ENCODE measurements around the gene ARHGEF2. TPM values are rescaled to one million over a fixed set of nuclear protein-coding genes. Genes with fewer than 3 reads are reported as not detected.

Gene ARHGEF2
- total RNA-seq, 1 experiment from 2014 or later: 69.5 TPM

- TF ChIP-seq ZNF263 (CRISPR knock-in tag; IDR thresholded peaks at IDR 0.05; ENCODE audit: low read depth) (no peak), RORB (CRISPR knock-in tag; IDR thresholded peaks at IDR 0.05) (no peak), ATF2 (CRISPR knock-in tag; IDR thresholded peaks at IDR 0.05; ENCODE audit: borderline replicate concordance, low read depth) (no peak), USF1 (CRISPR knock-in tag; IDR thresholded peaks at IDR 0.05) (no peak), ZNF232 (CRISPR knock-in tag; IDR thresholded peaks at IDR 0.05) (no peak), ATF1 (CRISPR knock-in tag; IDR thresholded peaks at IDR 0.05) (no peak), AFF4 (CRISPR knock-in tag; IDR thresholded peaks at IDR 0.05; ENCODE audit: borderline replicate concordance) (no peak)
Observed at GRCh38 chr1:155962599-155963211, 15.6 kb downstream of the ARHGEF2 start (continued).

- CTCF ChIA-PET: interaction anchor here (0.6 to 2.1 kb wide), 5 partner anchors 15 to 28 kb away, joined by 3 to 10 read pairs (median 4); partner anchors contain the start of gene ARHGEF2
- Mint-ChIP-seq H3K4me1 (peaks cover 6% of the 10 kb centered on the region), H3K9me3 (no peaks in the 10 kb centered on the region), H3K27ac (peak overlapping the region; percentile 82), H3K4me3 (no peak overlapping the region), H3K36me3 (peaks cover 73% of the 10 kb centered on the region), H3K27me3 (ENCODE audit: low read depth) (no peaks in the 10 kb centered on the region)
- ATAC-seq (peak; percentile 63), DNase-seq (ENCODE audit: low spot score) (no peak)
- POLR2A ChIA-PET: interaction anchor here (0.9 kb wide), 1 partner anchor 110 kb away, joined by 3 read pairs; no protein-coding TSS in a partner anchor
- TF ChIP-seq STAT6 (CRISPR knock-in tag; conservative IDR thresholded peaks at IDR 0.05; ENCODE audit: low read depth) (no peak), RORB (CRISPR knock-in tag; IDR thresholded peaks at IDR 0.05) (no peak), ARID4B (CRISPR knock-in tag; IDR thresholded peaks at IDR 0.05; ENCODE audit: borderline replicate concordance) (no peak), ZNF532 (CRISPR knock-in tag; IDR thresholded peaks at IDR 0.05; ENCODE audit: borderline replicate concordance) (no peak), CDX4 (CRISPR knock-in tag; IDR thresholded peaks at IDR 0.05; ENCODE audit: borderline replicate concordance) (no peak), ZBTB21 (CRISPR knock-in tag; IDR thresholded peaks at IDR 0.05; ENCODE audit: borderline replicate concordance) (no peak), SMAD4 (CRISPR knock-in tag; IDR thresholded peaks at IDR 0.05) (no peak), SOX15 (CRISPR knock-in tag; IDR thresholded peaks at IDR 0.05) (no peak), ZNF396 (CRISPR knock-in tag; IDR thresholded peaks at IDR 0.05; ENCODE audit: borderline replicate concordance) (no peak), SP1 (CRISPR knock-in tag; conservative IDR thresholded peaks at IDR 0.05) (no peak)
Observed at GRCh38 chr1:155961937-155962336, 16.4 kb downstream of the ARHGEF2 start.
